Neuronal stem cell (in vitro differentiated cells): ENCODE data around the gene PLEKHA6.

ENCODE experiments used
- DNase-seq: peaks from one replicate; pipeline ENCODE4 v3.0.0-alpha.2; 2013; ENCODE audit warnings: low spot score
- H2AFZ ChIP-seq: one replicate; pipeline ENCODE4 v1.6.1; 2013; ENCODE audit warnings: mild to moderate bottlenecking, low read length, inconsistent platforms
- H2AK5ac ChIP-seq: 2 replicates; pipeline ENCODE4 v1.6.1; 2013; ENCODE audit warnings: low read depth, mild to moderate bottlenecking, inconsistent platforms, low read length, moderate library complexity, mixed read lengths
- H2BK120ac ChIP-seq: 2 replicates; pipeline ENCODE4 v1.6.1; 2013; ENCODE audit warnings: low read depth, mild to moderate bottlenecking, inconsistent platforms, low read length, moderate library complexity, mixed read lengths
- H2BK12ac ChIP-seq: one replicate; pipeline ENCODE4 v1.6.1; 2013; ENCODE audit warnings: low read length, inconsistent platforms
- H2BK15ac ChIP-seq: 2 replicates; pipeline ENCODE4 v1.6.1; 2013; ENCODE audit warnings: mild to moderate bottlenecking, low read length, inconsistent platforms, mixed read lengths
- H2BK5ac ChIP-seq: one replicate; pipeline ENCODE4 v1.6.1; 2013; ENCODE audit warnings: inconsistent platforms, mild to moderate bottlenecking, low read length, moderate library complexity
- H3K14ac ChIP-seq: one replicate; pipeline ENCODE4 v1.6.1; 2013; ENCODE audit warnings: low read length, inconsistent platforms
- H3K18ac ChIP-seq: 2 replicates; pipeline ENCODE4 v1.6.1; 2013; ENCODE audit warnings: low read length, inconsistent platforms
- H3K23ac ChIP-seq: 2 replicates; pipeline ENCODE4 v1.6.1; 2013; ENCODE audit warnings: low read depth, mild to moderate bottlenecking, mixed read lengths, low read length, inconsistent platforms; ENCODE audit not compliant: poor library complexity
- H3K27ac ChIP-seq: replicated peaks from 3 replicates; pipeline ENCODE4 v1.5.1; 2013; ENCODE audit warnings: low read length, inconsistent platforms
- H3K27me3 ChIP-seq, 3 experiments: 2 replicates each; pipeline ENCODE4 v1.6.1; 2013; ENCODE audit warnings: low read length in 3 of 3, mild to moderate bottlenecking in 2 of 3, inconsistent platforms in 1 of 3, low read depth in 1 of 3, mixed read lengths in 1 of 3, moderate library complexity in 1 of 3; ENCODE audit not compliant: control insufficient read depth in 3 of 3, insufficient read depth in 3 of 3
- H3K36me3 ChIP-seq, 2 donors: replicated peaks in 1 of 2; 2 replicates each; pipeline ENCODE4 v1.6.1; 2013; ENCODE audit warnings: low read length in 2 of 2; ENCODE audit not compliant: control insufficient read depth in 2 of 2, insufficient read depth in 2 of 2
- H3K4ac ChIP-seq: 2 replicates; pipeline ENCODE4 v1.6.1; 2013; ENCODE audit warnings: inconsistent platforms, mild to moderate bottlenecking, low read length, moderate library complexity
- H3K4me1 ChIP-seq, 2 donors: 1 replicate in 1 of 2; 2 replicates in 1 of 2; pipeline ENCODE4 v1.6.1; 2013; ENCODE audit warnings: low read length in 2 of 2, low read depth in 1 of 2; ENCODE audit not compliant: control insufficient read depth in 2 of 2, insufficient read depth in 1 of 2
- H3K4me2 ChIP-seq: one replicate; pipeline ENCODE4 v1.6.1; 2013; ENCODE audit warnings: mild to moderate bottlenecking, low read length, inconsistent platforms; ENCODE audit not compliant: insufficient read depth, poor library complexity, severe bottlenecking
- H3K4me3 ChIP-seq, 2 donors: 2 replicates each; pipeline ENCODE4 v1.5.1; 2013; ENCODE audit warnings: low read length in 2 of 2, mild to moderate bottlenecking in 2 of 2, inconsistent platforms in 1 of 2, moderate library complexity in 1 of 2
- H3K79me1 ChIP-seq: one replicate; pipeline ENCODE4 v1.6.1; 2013; ENCODE audit warnings: low read depth, mild to moderate bottlenecking, inconsistent platforms, low read length, moderate library complexity
- H3K9ac ChIP-seq: one replicate; pipeline ENCODE4 v1.6.1; 2013; ENCODE audit warnings: mild to moderate bottlenecking, low read depth, low read length, inconsistent platforms; ENCODE audit not compliant: poor library complexity
- H3K9me3 ChIP-seq, 2 donors: replicated peaks in 1 of 2; 2 replicates each; pipeline versions ENCODE3 to v1.6.1; 2013; ENCODE audit warnings: low read length in 2 of 2, mild to moderate bottlenecking in 2 of 2, inconsistent platforms in 1 of 2, low read depth in 1 of 2, mixed read lengths in 1 of 2, moderate library complexity in 1 of 2; ENCODE audit not compliant: control insufficient read depth in 2 of 2, insufficient read depth in 1 of 2
- H4K8ac ChIP-seq: one replicate; pipeline ENCODE4 v1.6.1; 2013; ENCODE audit warnings: low read depth, mild to moderate bottlenecking, inconsistent platforms, low read length, moderate library complexity
- H4K91ac ChIP-seq: one replicate; pipeline ENCODE4 v1.6.1; 2013; ENCODE audit warnings: low read length, low read depth, mild to moderate bottlenecking, inconsistent platforms; ENCODE audit not compliant: poor library complexity
- WGBS, 2 donors: extraction: QIAGEN DNeasy Blood & Tissue Kit; methylation state at CpG; one replicate each; pipeline ENCODE4 v1.1.7; 2013; ENCODE audit warnings: missing lambda C conversion rate in 2 of 2, mixed read lengths in 1 of 2; ENCODE audit not compliant: insufficient read length in 2 of 2, insufficient replicate concordance in 1 of 2; ENCODE audit errors: extremely low coverage in 2 of 2; 5-methylcytosine and 5-hydroxymethylcytosine counted together

PLEKHA6 gene

GRCh38 chr1:204261266-204261665 is 98.5 kb downstream of the PLEKHA6 start:
- Histone ChIP-seq H2BK5ac (no peak overlapping the region), H2AK5ac (no peak overlapping the region), H3K36me3 (peaks cover 0 to 61% of the 10 kb centered on the region in 2 donors), H4K91ac (no peak overlapping the region), H3K27ac (no peak overlapping the region), H3K4me3 (no peak overlapping the region), H3K18ac (no peak overlapping the region), H3K79me1 (no peaks in the 10 kb centered on the region), H2AFZ (no peak overlapping the region), H4K8ac (no peak overlapping the region), H2BK12ac (no peak overlapping the region), H3K4me2 (no peak overlapping the region), H3K27me3 (no peaks in the 10 kb centered on the region), H3K9me3 (no peaks in the 10 kb centered on the region), H3K4ac (no peak overlapping the region), H2BK15ac (no peak overlapping the region), H3K9ac (no peak overlapping the region), H2BK120ac (no peak overlapping the region), H3K4me1 (peaks cover 10 to 18% of the 10 kb centered on the region in 2 donors), H3K14ac (no peak overlapping the region), H3K23ac (peak overlapping the region; percentile 9)
- no CpG with 5 or more reads among the region's 12 CpGs for WGBS, 2 donors
- DNase-seq, result no peak

GRCh38 chr1:204260601-204261197 is 99.0 kb downstream of the PLEKHA6 start:
- H2BK12ac ChIP-seq, result no peak overlapping the region
- H2BK5ac ChIP-seq, result no peak overlapping the region
- H2AFZ ChIP-seq, result no peak overlapping the region
- H3K27ac ChIP-seq, result no peak overlapping the region
- peaks cover 12 to 24% of the 10 kb centered on the region in 2 donors for H3K4me1 ChIP-seq
- peak overlapping the region; percentile 36 for H3K9ac ChIP-seq
- H4K8ac ChIP-seq, result no peak overlapping the region
- no peak overlapping the region for H3K23ac ChIP-seq
- DNase-seq, result no peak
- no peak overlapping the region for H3K4me3 ChIP-seq
- peaks cover 0 to 57% of the 10 kb centered on the region in 2 donors for H3K36me3 ChIP-seq
- no peak overlapping the region for H3K14ac ChIP-seq
- WGBS, 2 donors, result no CpG with 5 or more reads among the region's 14 CpGs
- no peaks in the 10 kb centered on the region for H3K9me3 ChIP-seq
- no peak overlapping the region for H3K4me2 ChIP-seq
- H3K4ac ChIP-seq, result no peak overlapping the region
- H3K18ac ChIP-seq, result peak overlapping the region; percentile 18
- H3K79me1 ChIP-seq, result no peaks in the 10 kb centered on the region
- H2BK15ac ChIP-seq, result no peak overlapping the region
- no peak overlapping the region for H4K91ac ChIP-seq
- H2BK120ac ChIP-seq, result no peak overlapping the region
- H3K27me3 ChIP-seq, result no peaks in the 10 kb centered on the region
- no peak overlapping the region for H2AK5ac ChIP-seq

- Histone ChIP-seq H3K18ac (peak overlapping the region; percentile 45), H3K36me3 (peaks cover 0 to 48% of the 10 kb centered on the region in 2 donors), H4K8ac (no peak overlapping the region), H3K4me3 (no peak overlapping the region), H3K14ac (no peak overlapping the region), H2BK12ac (no peak overlapping the region), H3K23ac (no peak overlapping the region), H3K4me2 (no peak overlapping the region), H2BK5ac (no peak overlapping the region), H2BK120ac (no peak overlapping the region), H2AK5ac (no peak overlapping the region), H2BK15ac (no peak overlapping the region), H3K4me1 (peaks cover 20 to 33% of the 10 kb centered on the region in 2 donors), H3K27me3 (no peaks in the 10 kb centered on the region), H3K9me3 (no peaks in the 10 kb centered on the region), H4K91ac (no peak overlapping the region), H2AFZ (no peak overlapping the region), H3K79me1 (no peaks in the 10 kb centered on the region), H3K27ac (no peak overlapping the region), H3K4ac (no peak overlapping the region), H3K9ac (peak overlapping the region; percentile 7)
- no peak for DNase-seq
- WGBS, 2 donors, result no CpG with 5 or more reads among the region's 5 CpGs
These were observed 99.9 kb downstream of the PLEKHA6 start for GRCh38 chr1:204259782-204260181.

GRCh38 chr1:204259196-204259595 is 100.5 kb downstream of the PLEKHA6 start:
- H3K27ac ChIP-seq, result no peak overlapping the region
- H2BK5ac ChIP-seq, result no peak overlapping the region
- peaks cover 20 to 37% of the 10 kb centered on the region in 2 donors for H3K4me1 ChIP-seq
- no peak overlapping the region for H3K4me3 ChIP-seq
- no peak overlapping the region for H2AFZ ChIP-seq
- no peak overlapping the region for H3K4me2 ChIP-seq
- H4K91ac ChIP-seq, result no peak overlapping the region
- DNase-seq, result no peak
- H3K79me1 ChIP-seq, result no peaks in the 10 kb centered on the region
- H4K8ac ChIP-seq, result no peak overlapping the region
- no peak overlapping the region for H3K14ac ChIP-seq
- peaks cover 0 to 45% of the 10 kb centered on the region in 2 donors for H3K36me3 ChIP-seq
- no peak overlapping the region for H3K18ac ChIP-seq
- no peak overlapping the region for H2BK120ac ChIP-seq
- no peak overlapping the region for H2AK5ac ChIP-seq
- no peaks in the 10 kb centered on the region for H3K9me3 ChIP-seq
- no peak overlapping the region for H3K4ac ChIP-seq
- H2BK12ac ChIP-seq, result no peak overlapping the region
- H3K27me3 ChIP-seq, result no peaks in the 10 kb centered on the region
- no peak overlapping the region for H2BK15ac ChIP-seq
- whole genome bisulfite sequencing, 2 donors, result no CpG with 5 or more reads among the region's 18 CpGs
- H3K23ac ChIP-seq, result no peak overlapping the region
- H3K9ac ChIP-seq, result no peak overlapping the region
